ENCODE results near the gene ZNF808. TPM values are rescaled to one million over a fixed set of nuclear protein-coding genes. Genes with fewer than 3 reads are reported as not detected.
"Not testable (repeated sequence)": the region's sequence is repeated elsewhere in the genome, so short reads cannot be mapped to it uniquely, and the experiment has no call there.

The ZNF808 gene
- total RNA-seq, 1 donor from 2014 or later = 37.4 TPM

DNA sequence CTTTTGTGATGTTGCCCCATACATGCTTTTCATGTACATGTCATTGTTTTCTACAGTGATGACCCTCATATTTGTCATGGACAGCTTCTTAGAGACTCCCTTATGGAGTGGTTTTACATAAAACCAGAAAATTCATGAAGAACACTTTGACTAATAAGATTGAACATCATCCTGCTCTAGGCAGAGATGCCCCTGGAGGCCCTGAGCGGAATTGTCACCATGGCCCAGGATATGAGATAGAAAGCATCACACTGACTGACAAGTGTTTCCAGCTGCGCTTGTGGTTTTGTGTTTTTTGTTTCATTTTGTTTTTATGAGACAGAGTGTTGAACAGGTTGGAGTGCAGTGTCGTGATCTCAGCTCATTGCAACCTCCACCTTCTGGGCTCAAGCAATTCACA is 64.8 kb downstream of the ZNF808 start:
- no peaks in the 10 kb centered on the region for H3K4me1 Mint-ChIP-seq (ENCODE audit: unreplicated experiment)
- peaks cover 34% of the 10 kb centered on the region for H3K36me3 Mint-ChIP-seq
- H3K27ac Mint-ChIP-seq = no peak overlapping the region
- no peak for DNase-seq (ENCODE audit: extremely low spot score, unreplicated experiment)
- H3K27me3 Mint-ChIP-seq = no peaks in the 10 kb centered on the region
- TF ChIP-seq, protein P1, sequence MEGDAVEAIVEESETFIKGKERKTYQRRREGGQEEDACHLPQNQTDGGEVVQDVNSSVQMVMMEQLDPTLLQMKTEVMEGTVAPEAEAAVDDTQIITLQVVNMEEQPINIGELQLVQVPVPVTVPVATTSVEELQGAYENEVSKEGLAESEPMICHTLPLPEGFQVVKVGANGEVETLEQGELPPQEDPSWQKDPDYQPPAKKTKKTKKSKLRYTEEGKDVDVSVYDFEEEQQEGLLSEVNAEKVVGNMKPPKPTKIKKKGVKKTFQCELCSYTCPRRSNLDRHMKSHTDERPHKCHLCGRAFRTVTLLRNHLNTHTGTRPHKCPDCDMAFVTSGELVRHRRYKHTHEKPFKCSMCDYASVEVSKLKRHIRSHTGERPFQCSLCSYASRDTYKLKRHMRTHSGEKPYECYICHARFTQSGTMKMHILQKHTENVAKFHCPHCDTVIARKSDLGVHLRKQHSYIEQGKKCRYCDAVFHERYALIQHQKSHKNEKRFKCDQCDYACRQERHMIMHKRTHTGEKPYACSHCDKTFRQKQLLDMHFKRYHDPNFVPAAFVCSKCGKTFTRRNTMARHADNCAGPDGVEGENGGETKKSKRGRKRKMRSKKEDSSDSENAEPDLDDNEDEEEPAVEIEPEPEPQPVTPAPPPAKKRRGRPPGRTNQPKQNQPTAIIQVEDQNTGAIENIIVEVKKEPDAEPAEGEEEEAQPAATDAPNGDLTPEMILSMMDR (conservative IDR thresholded peaks at IDR 0.05) = no peak
- H3K9me3 Mint-ChIP-seq = peaks cover 11% of the 10 kb centered on the region
- no peak overlapping the region for H3K4me3 Mint-ChIP-seq

DNA sequence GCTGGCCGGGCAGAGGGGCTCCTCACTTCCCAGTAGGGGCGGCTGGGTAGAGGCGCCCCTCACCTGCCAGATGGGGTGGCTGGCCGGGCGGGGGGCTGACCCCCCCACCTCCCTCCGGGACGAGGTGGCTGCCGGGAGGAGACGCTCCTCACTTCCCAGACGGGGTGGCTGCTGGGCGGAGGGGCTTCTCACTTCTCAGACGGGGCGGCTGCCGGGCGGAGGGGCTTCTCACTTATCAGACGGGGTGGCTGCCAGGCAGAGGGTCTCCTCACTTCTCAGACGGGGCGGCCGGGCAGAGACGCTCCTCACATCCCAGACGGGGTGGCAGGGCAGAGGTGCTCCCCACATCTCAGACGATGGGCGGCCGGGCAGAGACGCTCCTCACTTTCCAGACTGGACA is 66.0 kb downstream of the ZNF808 start:
- H3K4me3 Mint-ChIP-seq; H3K27me3 Mint-ChIP-seq; H3K4me1 Mint-ChIP-seq (ENCODE audit: unreplicated experiment); DNase-seq (ENCODE audit: extremely low spot score, unreplicated experiment); H3K27ac Mint-ChIP-seq: not testable (repeated sequence)
- Mint-ChIP-seq H3K9me3 (peaks cover 11% of the 10 kb centered on the region), H3K36me3 (peaks cover 31% of the 10 kb centered on the region)

DNA sequence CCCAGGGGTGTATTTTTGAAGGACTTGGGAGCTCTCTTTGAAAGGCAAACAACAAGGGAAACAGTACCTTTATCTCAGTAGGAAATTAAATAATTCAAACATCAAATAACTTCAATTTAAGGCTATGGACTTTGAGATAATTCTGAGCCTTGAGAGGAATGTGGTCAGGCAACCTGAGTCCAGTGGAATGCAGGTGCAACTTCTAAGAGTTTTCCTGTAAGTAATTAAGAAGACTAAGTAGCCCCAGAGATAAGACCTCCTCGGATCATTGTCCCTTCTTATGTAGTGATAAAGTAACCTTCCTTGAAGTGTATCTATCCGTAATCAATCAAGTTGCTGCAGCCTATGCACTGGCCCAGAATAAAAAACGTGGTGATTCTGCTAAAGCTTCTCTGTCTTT is 71.8 kb downstream of the ZNF808 start:
- Mint-ChIP-seq H3K27me3 (no peaks in the 10 kb centered on the region), H3K9me3 (peaks cover 11% of the 10 kb centered on the region), H3K36me3 (peaks cover 37% of the 10 kb centered on the region), H3K4me1 (ENCODE audit: unreplicated experiment) (peaks cover 24% of the 10 kb centered on the region), H3K4me3 (peak overlapping the region; percentile 55), H3K27ac (peak overlapping the region; percentile 77)
- TF ChIP-seq, protein P1 (conservative IDR thresholded peaks at IDR 0.05) = no peak
- no peak for DNase-seq (ENCODE audit: extremely low spot score, unreplicated experiment)

DNA sequence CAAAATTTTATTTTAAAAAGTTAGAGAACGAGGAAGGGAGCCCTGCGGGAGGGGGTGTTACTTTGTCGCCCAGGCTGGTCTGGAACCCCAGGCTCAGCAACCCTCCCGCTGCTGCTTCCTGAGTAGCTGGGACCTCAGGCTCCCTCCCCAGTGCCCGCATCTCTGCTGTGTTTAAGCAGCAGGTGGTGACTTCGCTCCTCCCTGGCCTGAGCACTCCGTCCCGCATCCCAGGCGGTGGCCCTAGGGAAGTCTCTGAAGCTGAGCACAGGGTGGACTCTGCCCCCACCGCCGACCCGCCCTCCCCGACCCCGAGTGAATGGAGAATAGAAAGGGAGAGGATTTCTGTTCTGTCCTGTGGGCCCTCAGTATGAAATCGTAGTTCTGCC is 73.2 kb downstream of the ZNF808 start:
- peak overlapping the region; percentile 96 for H3K4me3 Mint-ChIP-seq
- TF ChIP-seq, protein P1 (conservative IDR thresholded peaks at IDR 0.05) = no peak

DNA sequence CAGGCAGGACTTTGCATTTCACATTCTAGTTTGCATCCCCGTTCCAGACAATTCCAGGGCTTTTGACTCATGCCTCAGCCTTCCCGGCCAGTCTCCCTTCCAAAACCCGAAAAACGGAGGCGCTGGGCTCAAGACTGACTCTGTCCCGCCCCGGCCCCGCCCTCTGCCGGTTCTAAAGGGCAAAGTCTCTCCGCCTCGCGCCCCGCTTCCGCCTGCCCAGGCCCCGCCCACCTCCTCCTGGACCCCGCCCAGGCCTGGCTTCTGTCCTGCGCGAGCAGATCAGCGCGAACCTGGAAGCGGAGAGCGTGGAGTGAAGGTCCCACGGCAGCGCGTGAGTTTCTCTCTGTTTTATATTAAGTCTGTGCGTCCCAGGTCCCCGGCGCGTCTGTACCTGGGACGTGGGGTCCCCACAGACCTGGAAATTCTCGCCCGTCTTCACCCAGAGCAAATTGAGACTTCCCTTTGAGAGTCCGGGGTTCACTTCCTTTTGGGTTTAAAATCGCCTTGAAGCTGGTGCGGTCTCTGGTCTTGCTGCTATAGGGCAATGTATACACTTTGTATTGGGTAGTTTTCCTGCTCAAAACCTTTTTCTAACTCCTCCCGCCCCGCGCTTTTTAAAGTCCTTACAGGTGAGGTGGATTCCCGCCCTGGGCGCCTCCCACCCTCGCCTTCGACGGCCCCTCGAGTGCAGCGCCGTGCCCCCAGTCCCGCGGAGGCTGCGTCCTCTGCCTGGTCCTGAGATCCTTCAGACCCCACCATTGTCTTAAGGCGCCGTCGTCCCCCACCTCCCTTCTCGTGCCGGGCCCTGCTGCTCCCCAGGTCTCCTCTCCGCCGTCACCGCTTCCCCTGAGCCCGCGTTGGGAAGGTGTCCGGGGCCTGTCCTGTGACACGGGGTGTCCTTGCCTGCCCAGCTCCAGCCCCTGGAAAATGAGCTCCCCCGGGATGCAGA is 73.8 kb downstream of the ZNF808 start:
- Mint-ChIP-seq H3K27me3 (no peaks in the 10 kb centered on the region), H3K4me1 (ENCODE audit: unreplicated experiment) (peaks cover 25% of the 10 kb centered on the region), H3K9me3 (peaks cover 7% of the 10 kb centered on the region), H3K36me3 (peaks cover 39% of the 10 kb centered on the region), H3K4me3 (peak overlapping the region; percentile 96), H3K27ac (peak overlapping the region; percentile 82)
- DNase-seq (ENCODE audit: extremely low spot score, unreplicated experiment) = peak; percentile 96
- TF ChIP-seq, protein P1 (conservative IDR thresholded peaks at IDR 0.05) = peak; percentile 65

More for the DNA sequence above, 73.2 kb downstream of the ZNF808 start:
- Mint-ChIP-seq H3K27me3 (no peaks in the 10 kb centered on the region), H3K9me3 (peaks cover 11% of the 10 kb centered on the region), H3K36me3 (peaks cover 42% of the 10 kb centered on the region), H3K27ac (peak overlapping the region; percentile 82), H3K4me1 (ENCODE audit: unreplicated experiment) (peaks cover 24% of the 10 kb centered on the region)
- DNase-seq (ENCODE audit: extremely low spot score, unreplicated experiment) = no peak

DNA sequence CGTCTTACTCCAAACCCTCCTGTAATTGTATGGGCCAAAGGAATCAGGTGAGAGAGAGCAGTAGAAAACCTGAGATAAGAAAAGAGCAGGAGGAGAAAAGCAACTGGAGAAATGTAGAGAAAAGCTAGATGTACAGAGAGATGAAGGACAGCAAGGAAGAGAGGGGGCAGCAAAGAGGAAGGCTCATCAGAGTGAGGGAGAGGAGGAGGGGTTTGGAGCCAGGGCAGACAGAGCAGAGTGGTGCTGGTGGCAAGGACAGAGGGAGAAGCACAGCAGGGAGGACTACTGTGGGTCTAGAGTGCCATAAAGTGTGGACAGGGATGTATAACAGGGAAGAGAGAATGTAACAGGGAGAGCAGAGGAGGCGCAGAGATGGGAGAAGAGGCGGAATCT is 74.5 kb downstream of the ZNF808 start:
- peak overlapping the region; percentile 82 for H3K27ac Mint-ChIP-seq

More for the DNA sequence above, 74.5 kb downstream of the ZNF808 start:
- H3K4me3 Mint-ChIP-seq = peak overlapping the region; percentile 96
- not testable (repeated sequence) for H3K27me3 Mint-ChIP-seq; DNase-seq (ENCODE audit: extremely low spot score, unreplicated experiment); H3K9me3 Mint-ChIP-seq
- peaks cover 34% of the 10 kb centered on the region for H3K36me3 Mint-ChIP-seq
- peaks cover 28% of the 10 kb centered on the region for H3K4me1 Mint-ChIP-seq (ENCODE audit: unreplicated experiment)
- TF ChIP-seq, protein P1 (conservative IDR thresholded peaks at IDR 0.05) = peak; percentile 21

All from type B pancreatic cell (in vitro differentiated cells).